ENCODE results near the gene FBXL3.
"Not testable (repeated sequence)": the region's sequence is repeated elsewhere in the genome, so short reads cannot be mapped to it uniquely, and the experiment has no call there.

The FBXL3 gene

GRCh38 chr13:77016251-77016812, 10.6 kb downstream of the FBXL3 start:
- DNase-seq = no peak
- Histone ChIP-seq H3K27me3 (no peaks in the 10 kb centered on the region), H3K9me3 (no peaks in the 10 kb centered on the region), H3K4me1 (peaks cover 0 to 98% (median 46%) of the 10 kb centered on the region in 4 donors), H3K36me3 (peaks cover 62 to 69% (median 65%) of the 10 kb centered on the region in 3 donors), H3K4me3 (peak overlapping the region; percentile 4 to 6), H3K27ac (peak overlapping the region; percentile 83 to 97)
- no peak for TF ChIP-seq CTCF (IDR thresholded peaks at IDR 0.05)
- intact Hi-C loops (cut with DNase I; ENCODE audit: low total_unique reads) = no loop called here

DNA sequence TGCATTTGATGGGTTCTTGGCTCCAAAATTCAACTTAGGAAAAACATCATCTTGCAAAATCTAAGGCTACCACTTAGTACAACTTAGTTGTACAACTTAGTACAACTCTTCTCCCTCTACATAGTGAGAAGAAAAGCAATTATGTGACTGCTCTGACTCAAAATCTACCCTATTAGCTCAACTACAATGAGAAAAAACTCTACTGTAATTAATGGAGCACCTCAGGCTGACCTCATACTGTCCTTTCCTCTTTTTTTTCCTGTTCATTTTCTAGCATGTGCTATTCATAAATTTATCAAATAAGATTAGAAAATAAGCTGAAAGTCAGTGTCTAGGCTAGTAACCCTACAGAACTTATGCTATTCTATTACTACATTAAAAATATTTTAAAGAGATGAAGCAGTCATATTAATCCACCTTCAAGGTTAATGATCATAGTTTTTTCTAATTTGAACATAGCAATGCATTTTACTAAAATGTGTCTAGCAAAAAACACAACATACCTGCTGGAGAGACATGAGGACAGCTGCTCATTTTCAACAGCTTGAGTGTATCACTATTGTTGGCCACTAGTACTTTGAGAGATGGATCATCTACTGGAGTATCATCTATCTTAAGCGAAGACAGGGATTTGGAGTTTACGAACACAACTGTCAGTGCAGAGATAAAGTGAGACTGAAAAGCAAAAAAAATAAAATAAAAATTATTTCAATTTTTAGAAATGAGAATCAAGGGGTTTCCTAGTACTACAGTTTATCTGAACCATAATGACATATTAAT, 11.9 kb downstream of the FBXL3 start:
- intact Hi-C loops (cut with DNase I; ENCODE audit: low total_unique reads) = no loop called here
- peak overlapping the region; percentile 83 to 97 for H3K27ac ChIP-seq
- no peaks in the 10 kb centered on the region for H3K27me3 ChIP-seq
- peaks cover 0 to 97% (median 39%) of the 10 kb centered on the region in 4 donors for H3K4me1 ChIP-seq
- no peak for TF ChIP-seq CTCF (IDR thresholded peaks at IDR 0.05)
- H3K36me3 ChIP-seq = peaks cover 74 to 77% (median 75%) of the 10 kb centered on the region in 3 donors
- H3K4me3 ChIP-seq = no peak overlapping the region
- no peaks in the 10 kb centered on the region for H3K9me3 ChIP-seq
- DNase-seq = no peak

DNA sequence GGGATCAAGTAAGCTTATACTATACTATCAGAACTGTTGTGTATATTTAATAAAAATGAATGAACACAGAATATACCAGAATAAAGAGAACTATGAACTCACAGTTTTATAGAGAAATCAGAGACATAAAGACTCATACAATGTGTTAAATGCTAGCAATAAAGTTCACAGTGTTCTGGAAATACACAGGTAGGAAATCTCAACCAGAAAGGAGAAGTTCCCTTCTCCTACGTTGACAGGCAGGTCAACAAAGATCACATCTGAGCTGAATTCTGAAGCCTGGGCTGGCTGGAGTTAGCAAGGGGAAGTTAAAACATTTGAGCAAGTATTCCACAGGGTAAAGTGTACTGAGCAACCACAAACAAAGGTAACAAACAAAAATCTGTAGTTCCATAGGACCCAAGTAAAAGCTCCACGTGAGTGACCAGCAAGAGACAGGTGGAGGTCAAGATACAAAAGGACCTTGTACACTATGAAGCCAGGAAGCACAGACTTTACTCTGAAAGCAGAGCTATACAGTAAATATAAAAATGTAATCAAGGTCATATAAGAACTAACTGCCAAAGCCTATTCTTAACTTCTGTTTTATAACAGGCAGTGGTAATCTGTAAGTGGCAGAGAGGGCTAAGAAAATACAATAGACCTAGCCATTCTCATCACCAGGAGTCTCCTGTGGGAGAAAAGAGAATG, 13.0 kb downstream of the FBXL3 start:
- no peak for TF ChIP-seq CTCF (IDR thresholded peaks at IDR 0.05)
- Histone ChIP-seq H3K36me3 (peaks cover 85 to 88% (median 86%) of the 10 kb centered on the region in 3 donors), H3K27ac (peak overlapping the region; percentile 83 to 97), H3K9me3 (no peaks in the 10 kb centered on the region), H3K27me3 (no peaks in the 10 kb centered on the region), H3K4me1 (peaks cover 0 to 93% (median 36%) of the 10 kb centered on the region in 4 donors), H3K4me3 (no peak overlapping the region)
- DNase-seq = no peak
- intact Hi-C loops (cut with DNase I; ENCODE audit: low total_unique reads) = no loop called here

DNA sequence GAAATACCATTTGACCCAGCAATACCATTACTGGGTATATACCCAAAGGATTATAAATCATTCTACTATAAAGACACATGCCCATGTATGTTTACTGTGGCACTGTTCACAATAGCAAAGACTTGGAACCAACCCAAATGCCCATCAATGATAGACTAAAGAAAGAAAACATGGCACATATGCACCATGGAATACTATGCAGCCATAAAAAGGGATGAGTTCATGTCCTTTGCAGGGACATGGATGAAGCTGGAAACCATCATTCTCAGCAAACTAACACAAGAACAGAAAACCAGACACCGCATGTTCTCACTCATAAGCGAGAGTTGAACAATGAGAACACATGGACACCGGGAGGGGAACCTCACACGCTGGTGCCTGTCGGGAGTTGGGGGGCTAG, 17.2 kb downstream of the FBXL3 start:
- H3K4me1 ChIP-seq = peaks cover 0 to 90% (median 29%) of the 10 kb centered on the region in 4 donors
- H3K27me3 ChIP-seq; H3K9me3 ChIP-seq; H3K4me3 ChIP-seq; H3K27ac ChIP-seq; DNase-seq; intact Hi-C loops (cut with DNase I; ENCODE audit: low total_unique reads): not testable (repeated sequence)
- peaks cover 73 to 91% (median 73%) of the 10 kb centered on the region in 3 donors for H3K36me3 ChIP-seq

DNA sequence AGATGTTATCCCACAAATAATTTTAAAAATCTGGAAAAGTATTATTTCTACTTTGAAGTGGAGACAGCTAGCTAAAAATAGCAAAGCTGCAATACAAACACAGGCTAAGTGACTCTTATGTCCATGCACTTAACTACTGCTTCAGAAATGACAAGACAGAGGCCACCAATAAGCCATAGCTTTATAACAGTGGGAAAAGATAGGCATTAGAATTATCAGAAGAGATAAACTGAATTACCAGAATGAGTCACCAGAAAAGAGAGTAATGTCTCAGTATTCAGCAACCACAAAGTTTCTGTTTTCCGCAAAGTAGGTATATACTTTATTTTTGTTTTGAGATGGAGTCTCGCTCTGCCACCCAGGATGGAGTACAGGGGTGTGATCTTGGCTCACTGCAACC, 17.9 kb downstream of the FBXL3 start:
- no peaks in the 10 kb centered on the region for H3K27me3 ChIP-seq
- H3K27ac ChIP-seq = no peak overlapping the region
- peaks cover 66 to 88% (median 66%) of the 10 kb centered on the region in 3 donors for H3K36me3 ChIP-seq
- H3K4me3 ChIP-seq = no peak overlapping the region
- peaks cover 0 to 90% (median 24%) of the 10 kb centered on the region in 4 donors for H3K4me1 ChIP-seq
- no peaks in the 10 kb centered on the region for H3K9me3 ChIP-seq
- no peak for TF ChIP-seq CTCF (IDR thresholded peaks at IDR 0.05)
- no peak for DNase-seq
- intact Hi-C loops (cut with DNase I; ENCODE audit: low total_unique reads) = no loop called here

GRCh38 chr13:77008337-77008736, 18.6 kb downstream of the FBXL3 start:
- peaks cover 60 to 87% (median 64%) of the 10 kb centered on the region in 3 donors for H3K36me3 ChIP-seq

More at GRCh38 chr13:77008337-77008736, 18.6 kb downstream of the FBXL3 start:
- peak overlapping the region in 1 of 2 donors; percentile 21 for H3K27ac ChIP-seq
- H3K9me3 ChIP-seq; intact Hi-C loops (cut with DNase I; ENCODE audit: low total_unique reads); H3K27me3 ChIP-seq; H3K4me3 ChIP-seq; DNase-seq: not testable (repeated sequence)
- peaks cover 0 to 90% (median 21%) of the 10 kb centered on the region in 4 donors for H3K4me1 ChIP-seq
